Limb (tissue), 2 donors: ENCODE data around the gene RAET1L.
"Not testable (repeated sequence)": the region's sequence is repeated elsewhere in the genome, so short reads cannot be mapped to it uniquely, and the experiment has no call there.

Source experiments
- DNase-seq, 2 donors: peaks; one replicate each; pipeline ENCODE4 v3.0.0-alpha.2; 2016; ENCODE audit errors: extremely low spot score in 2 of 2

RAET1L gene

GRCh38 chr6:150016324-150017185 is 8.8 kb downstream of the RAET1L start:
- peak; percentile 51 to 58 for DNase-seq

DNA sequence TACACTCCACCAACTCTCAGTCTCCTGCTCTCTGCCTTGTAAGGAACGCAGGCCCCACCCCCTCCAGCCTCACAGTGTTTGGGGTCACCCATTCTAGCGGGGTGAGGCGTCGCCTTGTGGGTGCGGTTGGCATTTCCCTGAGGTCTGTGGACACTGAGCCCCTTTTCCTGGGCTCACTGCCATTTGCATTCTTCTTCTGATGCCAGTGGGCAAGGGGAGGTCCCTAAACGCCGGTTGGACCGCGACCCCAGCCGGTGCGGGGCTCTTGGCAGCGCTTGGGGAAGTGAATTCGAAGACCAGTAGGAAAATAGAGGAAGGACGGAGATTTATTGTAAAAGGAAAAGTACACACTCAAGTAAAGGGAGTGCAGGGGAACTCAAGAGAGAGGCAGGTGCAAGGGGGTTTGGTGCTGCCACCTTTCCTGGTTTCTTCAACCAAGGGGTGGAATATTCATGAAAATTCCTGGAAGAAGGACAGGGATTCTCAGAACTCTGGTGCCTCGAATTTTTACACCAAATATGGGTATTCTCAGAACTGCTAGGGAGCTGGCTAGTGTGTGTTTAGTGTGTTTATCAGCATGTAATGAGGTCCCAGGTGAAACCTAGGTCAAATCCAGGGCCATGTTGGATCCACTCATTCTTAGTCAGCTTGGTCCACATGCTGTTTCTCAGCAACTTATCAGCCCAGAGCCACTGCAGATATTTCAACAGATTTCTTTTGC is 9.9 kb downstream of the RAET1L start:
- DNase-seq, result not testable (repeated sequence)

DNA sequence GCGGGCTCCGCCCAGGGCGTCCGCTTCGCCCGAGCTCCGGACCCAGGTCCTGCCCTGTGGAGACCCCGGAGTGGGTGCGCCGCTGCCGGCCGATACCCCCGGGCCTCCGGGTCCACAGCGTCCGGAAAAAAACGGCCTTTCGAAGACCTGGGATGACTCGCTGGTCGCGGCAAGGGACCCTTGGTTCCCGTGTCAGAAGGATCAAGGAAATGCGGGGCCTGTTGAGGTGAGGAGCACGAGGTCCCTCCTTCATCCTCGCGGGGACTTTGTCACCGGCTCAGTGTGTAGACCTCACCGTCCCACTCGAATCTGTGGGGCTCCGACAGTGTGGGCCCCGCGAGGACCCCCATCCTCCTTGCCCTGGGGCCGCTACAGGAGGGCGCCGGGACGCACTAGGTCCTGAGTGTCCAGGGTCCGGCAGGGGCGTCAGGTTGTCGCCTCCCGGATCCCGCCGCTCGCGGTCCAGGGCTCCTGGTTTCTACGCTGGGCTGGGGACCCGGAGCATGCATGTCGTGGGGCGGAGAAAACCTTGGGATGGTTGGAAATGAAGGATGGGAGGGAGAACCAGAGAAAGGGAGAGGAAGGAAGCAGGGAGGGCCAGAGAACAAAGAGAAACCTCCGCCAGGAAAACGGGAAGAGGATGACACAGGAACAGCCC is 10.6 kb downstream of the RAET1L start:
- DNase-seq, result not testable (repeated sequence)

- DNase-seq, result not testable (repeated sequence)
Observed at GRCh38 chr6:150013785-150014622, 11.3 kb downstream of the RAET1L start.

- DNase-seq, result not testable (repeated sequence)
Observed at GRCh38 chr6:150012846-150013784, 12.2 kb downstream of the RAET1L start.

DNA sequence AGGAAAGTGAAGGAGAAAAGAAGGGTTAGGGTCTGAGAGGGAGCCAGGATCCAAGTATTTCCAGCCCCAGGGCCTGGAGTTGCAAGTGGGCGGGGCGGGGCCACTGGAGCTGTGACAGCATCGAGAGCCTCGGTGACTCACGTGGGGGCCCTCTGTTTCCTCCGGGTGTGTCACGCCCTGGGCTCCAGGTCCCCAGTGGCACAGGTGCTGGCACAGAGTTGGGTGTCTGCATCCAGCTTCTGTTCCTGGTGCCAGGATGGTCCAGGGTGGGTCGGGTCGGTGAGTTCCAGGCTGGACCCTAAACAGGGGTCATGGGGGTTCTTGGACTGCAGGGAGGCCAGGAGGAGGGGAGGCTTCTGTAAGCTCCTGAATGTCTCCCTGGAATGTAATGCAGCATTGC is 16.7 kb downstream of the RAET1L start:
- DNase-seq, result no peak

GRCh38 chr6:150006961-150007464 is 18.3 kb downstream of the RAET1L start:
- DNase-seq, result peak in 1 of 2 donors; percentile 20

DNA sequence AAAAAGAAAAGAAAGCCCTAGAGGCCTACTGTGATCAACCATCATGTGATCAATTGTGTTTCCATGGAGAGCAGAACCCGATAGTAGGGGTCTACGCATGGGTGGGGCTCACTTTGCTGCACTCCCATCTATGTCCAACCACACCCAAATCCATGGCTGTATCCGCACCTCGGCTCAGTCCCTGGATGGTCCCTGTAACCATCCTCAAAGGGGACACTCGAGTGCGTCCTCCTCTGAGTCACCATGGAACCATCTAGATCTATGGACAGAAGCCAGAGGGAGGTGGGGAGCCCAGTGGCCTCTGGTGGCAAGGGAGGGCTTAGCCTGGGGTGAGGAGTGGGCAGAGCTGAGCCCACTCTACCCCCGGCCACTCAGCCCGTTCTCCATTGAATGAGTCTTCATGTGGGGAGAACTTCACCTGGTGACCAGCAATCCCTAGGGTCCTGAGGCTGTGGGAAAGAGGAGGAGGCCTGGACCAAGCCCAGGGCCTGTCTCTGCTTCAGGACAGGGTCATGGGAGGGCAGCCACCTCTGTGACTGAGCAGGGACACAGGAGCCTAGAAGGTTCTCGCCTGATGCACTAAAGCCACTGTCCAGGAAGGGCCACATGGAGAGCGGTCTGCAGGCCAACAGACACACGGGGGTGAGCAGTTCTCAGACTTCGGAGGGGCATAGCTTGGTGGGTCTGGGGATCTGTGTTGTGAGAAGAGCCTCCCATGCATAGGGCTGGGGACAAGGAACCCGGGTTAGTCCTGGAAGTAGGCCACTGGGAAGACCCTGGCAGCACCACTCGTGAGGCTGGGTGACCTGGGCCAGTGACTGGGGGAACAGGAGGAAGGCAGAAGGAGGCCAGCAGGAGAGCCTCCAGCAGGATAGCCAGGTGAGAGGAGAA is 19.3 kb downstream of the RAET1L start:
- DNase-seq, result peak in 1 of 2 donors; percentile 33

DNA sequence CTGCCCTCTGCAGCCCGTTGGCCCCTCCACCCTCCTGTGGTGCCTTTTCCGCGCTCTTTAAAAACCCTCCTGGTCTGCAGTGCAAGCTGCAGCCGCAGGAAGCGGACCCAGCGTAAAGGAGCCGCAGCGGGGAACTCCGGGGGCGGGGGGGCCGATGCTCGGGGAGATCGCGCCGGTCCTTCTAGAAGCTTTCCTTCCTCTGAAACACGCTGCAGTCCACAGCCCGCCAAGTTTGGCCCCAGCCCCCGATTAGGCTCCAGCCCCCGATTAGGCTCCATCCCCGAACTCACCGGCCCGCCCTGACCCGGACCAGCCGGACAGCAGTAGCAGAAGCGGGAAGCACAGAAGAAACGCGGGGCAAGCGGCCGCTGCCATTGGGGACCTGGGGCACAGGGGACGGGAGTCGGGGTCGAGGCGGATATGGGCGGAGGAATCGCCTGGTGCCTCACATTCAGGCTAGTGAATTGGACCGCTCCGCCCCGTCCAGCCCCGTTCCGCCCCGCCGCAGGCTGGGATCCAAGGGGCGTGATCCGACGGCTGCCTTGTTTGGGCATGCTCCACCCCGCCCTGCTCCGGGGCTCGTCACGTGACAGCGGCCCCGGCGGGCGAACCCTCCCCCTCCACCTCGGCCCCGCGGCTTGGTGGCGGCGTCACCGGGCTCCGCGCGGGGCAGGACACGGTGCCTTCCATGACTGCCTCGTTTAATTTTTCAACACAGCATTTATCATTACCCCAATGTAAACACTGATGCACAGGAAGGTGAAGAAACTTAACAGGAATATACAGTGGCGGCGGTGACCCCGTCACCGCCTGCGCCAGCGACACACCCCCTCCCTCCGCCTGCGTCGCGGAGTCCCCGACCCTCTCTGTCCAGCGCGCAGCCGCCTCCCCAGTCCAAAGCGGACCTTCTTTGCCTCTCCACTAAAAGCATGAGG is 20.3 kb downstream of the RAET1L start:
- peak; percentile 88 to 93 for DNase-seq

- peak in 1 of 2 donors; percentile 27 for DNase-seq
Observed at GRCh38 chr6:150004101-150004782, 21.1 kb downstream of the RAET1L start.

GRCh38 chr6:150003599-150003998 is 21.7 kb downstream of the RAET1L start:
- peak in 1 of 2 donors; percentile 11 for DNase-seq

- DNase-seq, result peak in 1 of 2 donors; percentile 4
Observed at GRCh38 chr6:150002710-150003109, 22.6 kb downstream of the RAET1L start.

DNA sequence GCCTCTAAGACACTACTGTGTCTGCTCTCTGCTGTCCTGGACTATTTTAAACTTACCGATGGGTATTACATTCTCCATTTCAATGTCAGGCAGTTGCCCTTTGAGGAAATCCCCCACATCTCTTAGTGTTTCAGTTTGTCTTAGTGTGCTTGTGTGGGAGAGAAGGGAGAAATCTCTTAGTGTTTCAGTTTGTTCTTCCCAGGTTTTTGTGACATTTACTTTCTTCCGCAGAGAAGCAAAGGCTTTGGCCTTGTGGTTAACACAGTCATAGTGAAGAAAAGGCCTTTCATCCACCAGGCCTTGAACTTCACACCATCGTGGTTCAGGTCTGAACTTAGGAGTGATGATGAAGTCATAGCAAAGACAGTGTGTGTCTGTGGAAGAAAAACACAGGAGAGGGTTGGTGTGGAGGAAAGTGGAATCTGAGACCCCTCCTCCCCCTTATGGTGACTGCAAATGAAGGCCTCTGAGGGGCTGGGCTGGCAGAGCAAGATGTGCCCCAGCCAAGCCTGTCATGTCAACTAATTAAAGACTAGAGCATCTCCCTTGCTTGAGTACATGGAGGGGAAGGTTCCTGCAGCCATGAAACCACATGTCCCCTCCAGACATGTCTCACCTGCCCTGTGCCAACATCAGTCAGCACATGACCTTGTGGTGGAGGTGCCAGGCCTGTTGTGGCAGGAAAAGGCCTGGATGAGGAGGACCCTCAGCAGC is 23.9 kb downstream of the RAET1L start:
- peak in 1 of 2 donors; percentile 1 for DNase-seq

GRCh38 chr6:149999636-150000035 is 25.7 kb downstream of the RAET1L start:
- DNase-seq, result peak in 1 of 2 donors; percentile 2

GRCh38 chr6:149995971-149996370 is 29.4 kb downstream of the RAET1L start:
- no peak for DNase-seq

DNA sequence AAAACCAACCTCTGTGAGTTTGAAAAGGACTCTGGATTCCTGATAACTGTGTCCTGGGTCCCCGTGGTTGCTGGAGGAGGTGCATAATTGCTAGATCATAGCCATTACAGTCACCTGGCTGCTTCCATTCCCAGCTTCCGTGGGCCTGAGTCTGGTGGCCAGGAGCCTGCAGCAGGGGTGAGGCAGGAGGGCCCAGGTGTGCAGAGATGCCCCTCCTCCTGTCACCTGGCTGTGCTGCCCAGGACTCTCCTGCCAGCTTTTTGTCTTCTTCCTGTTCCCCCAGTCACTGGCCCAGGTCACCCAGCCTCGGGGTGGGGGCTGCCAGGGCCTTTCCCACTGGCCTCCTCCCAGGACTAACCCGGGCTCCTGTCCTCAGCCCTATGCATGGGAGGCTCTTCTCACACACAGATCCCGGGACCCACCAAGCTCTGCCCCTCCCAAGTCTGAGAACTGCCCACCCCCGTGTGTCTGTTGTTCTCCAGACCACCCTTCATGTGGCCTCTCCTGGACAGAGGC is 30.0 kb downstream of the RAET1L start:
- peak in 1 of 2 donors; percentile 9 for DNase-seq
